Measurements from ENCODE around the gene DRAM1.

The DRAM1 gene

DNA sequence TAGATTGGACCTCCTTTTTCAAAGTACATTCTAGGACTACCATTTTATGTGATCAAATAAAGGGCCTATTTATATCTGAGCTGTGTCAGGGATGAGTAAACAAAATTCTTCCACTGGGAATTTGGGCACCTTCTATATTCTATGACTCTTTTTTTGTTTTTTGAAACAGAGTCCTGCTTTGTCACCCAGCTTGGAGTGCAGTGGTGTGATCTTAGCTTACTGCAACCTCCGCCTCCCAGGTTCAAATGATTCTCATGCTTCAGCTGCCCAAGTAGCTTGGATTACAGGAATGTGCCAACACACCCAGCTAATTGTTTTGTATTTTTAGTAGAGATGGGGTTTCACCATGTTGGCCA lies 64.8 kb downstream of the DRAM1 start:
- DNase-seq: no peak

DNA sequence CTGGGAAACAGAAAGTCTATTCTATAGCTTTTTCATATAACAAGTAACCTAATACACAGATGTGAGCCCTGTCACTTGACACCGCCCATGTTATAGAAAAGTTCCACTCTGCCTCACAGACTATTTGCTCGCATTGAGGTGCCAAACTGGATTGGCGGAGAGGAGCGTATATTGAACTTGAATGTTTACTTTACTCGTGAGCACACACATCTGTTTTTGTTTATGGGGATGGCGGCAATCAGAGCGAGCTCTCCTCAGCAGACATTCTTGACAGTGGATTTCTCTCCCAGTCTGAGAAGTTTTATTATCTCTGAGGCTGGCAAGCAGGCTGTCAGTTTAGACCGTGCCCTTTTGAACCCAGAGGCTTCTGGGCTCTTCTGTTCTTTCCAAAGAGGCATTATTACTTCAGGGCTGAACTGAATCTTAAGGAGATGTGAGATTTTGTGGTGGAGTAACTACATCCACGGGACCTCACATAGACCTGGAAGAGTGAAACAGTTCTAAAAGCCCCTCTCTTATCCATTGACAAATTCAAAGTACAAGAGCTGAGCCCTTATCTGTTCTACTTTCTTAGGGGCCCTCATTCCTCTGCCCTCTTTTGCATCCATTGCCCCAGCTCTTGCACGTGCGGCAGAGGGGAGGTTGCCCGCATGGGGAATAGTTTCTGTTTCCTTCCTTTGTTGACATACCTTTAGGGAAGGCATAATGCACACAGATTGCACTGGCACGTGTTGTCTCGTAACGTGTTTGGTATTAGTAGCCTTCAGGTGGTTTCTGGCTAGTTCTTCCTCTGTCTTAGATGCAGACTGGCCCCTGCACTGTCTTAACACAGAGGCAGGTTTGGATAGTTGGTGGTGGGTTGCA lies 68.2 kb downstream of the DRAM1 start:
- no peak for DNase-seq

DNA sequence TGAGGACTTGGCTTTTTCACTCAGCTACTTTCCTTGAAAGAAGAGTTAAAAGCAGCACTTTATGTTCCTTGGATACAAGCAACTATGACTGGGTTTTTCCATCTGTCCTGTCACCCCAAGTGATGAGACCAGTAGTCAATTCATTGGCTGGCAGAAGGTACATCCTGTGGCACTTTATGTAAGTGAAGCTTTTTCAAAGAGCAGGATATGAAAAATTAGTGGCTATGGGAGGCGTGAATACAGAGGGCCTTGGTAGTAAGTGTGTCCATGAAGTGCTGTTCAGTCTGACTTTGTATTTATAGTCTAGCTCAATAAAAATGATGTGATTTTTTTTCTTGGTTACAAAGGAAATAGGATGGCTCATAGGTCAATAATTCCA lies 68.8 kb downstream of the DRAM1 start:
- no peak for DNase-seq

- DNase-seq: no peak
These were observed 69.9 kb downstream of the DRAM1 start for GRCh38 chr12:101947316-101947715.

DNA sequence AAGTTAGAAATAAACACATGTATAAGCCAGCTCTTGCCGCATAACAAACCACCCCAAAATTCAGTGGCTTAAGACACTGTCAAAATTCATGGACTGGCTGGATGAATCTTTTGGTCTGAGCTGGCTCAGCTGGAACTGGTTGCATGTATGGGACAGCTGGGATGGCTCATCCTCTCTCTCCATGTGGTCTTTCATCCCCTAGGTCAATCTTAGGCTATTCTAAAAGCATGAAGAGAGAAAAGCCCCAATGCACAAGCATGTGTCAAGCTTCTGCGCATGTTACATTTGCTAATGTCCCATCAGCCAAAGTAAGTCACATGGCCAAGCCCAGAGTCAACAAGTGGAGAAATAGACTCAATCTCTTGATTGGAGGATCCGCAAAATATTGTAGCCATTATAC lies 71.0 kb downstream of the DRAM1 start:
- DNase-seq: no peak

- no peak for DNase-seq
These were observed 73.8 kb downstream of the DRAM1 start for GRCh38 chr12:101951002-101951670.

- no peak for DNase-seq
These were observed 76.7 kb downstream of the DRAM1 start for GRCh38 chr12:101954113-101954512.

GRCh38 chr12:101954676-101955075 lies 77.3 kb downstream of the DRAM1 start:
- no peak for DNase-seq

DNA sequence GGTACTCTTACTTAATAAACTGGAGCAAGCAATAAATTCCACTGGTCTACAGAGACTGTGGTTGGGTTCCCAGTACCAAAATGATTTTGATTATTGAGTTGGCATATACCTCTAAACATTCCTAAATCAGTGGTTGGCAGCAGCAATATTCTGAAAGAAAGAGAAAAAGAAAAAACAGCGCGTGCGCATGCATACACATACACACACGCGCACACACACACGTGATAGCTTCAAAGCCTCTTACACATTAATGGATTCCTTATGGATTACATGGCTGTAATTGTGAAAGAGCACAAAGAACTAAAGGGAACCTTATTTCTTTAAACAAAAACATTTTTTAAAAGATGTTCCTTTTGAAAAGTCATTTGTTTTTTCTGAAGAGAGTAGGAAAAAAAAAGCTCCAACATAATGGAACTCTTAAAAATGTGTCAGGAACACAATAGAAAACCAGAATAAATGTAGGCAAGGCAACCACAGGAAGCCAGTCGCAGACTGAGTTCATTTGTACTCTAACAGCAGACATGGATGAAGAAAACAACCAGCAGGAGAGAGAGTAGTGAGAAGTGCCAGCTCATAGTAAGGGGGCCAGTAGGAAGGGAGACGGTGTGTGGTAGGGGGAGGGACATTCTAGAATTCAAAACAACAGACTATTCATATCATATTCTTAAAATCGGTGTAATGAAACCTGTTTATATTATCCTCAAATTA lies 80.0 kb downstream of the DRAM1 start:
- no peak for DNase-seq

DNA sequence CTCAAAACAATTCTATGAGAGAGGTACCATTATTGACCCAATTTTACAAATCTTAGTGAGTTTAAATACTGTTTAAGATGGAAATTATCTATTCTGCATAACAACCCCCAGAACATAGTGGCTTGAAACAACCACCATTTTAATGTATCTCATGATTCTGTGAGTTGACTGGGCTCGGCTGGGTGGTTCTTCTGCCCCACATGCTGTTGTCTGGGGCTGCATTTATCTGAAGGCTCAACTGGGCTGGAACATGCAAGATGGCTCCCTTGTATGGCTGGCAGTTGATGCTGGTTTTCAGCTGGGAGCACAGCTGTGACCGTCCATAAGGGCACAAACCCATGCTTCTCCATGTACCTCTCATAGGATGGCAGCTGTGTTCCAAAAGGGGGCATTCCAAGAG lies 82.2 kb downstream of the DRAM1 start:
- no peak for DNase-seq

GRCh38 chr12:101962486-101962885 lies 85.1 kb downstream of the DRAM1 start:
- no peak for DNase-seq

GRCh38 chr12:101963697-101964096 lies 86.3 kb downstream of the DRAM1 start:
- no peak for DNase-seq

- DNase-seq: no peak
These were observed 89.1 kb downstream of the DRAM1 start for GRCh38 chr12:101966496-101966895.

- no peak for DNase-seq
These were observed 90.1 kb downstream of the DRAM1 start for GRCh38 chr12:101967506-101967905.

- no peak for DNase-seq
These were observed 91.4 kb downstream of the DRAM1 start for GRCh38 chr12:101968770-101969169.
